Inflammatory macrophage treated with lipopolysaccharide for 1 hour (primary cell): Measurements from ENCODE around the gene RCBTB1.
"Not testable (repeated sequence)": the region's sequence is repeated elsewhere in the genome, so short reads cannot be mapped to it uniquely, and the experiment has no call there.

Source experiments
- DNase-seq, 2 donors: peaks; one replicate each; pipeline ENCODE4 v3.0.0-alpha.2; 2020 to 2022

Gene RCBTB1

GRCh38 chr13:49502954-49503353 lies 82.4 kb downstream of the RCBTB1 start:
- DNase-seq: no peak

GRCh38 chr13:49499889-49500660 lies 85.3 kb downstream of the RCBTB1 start:
- no peak for DNase-seq

GRCh38 chr13:49498206-49498605 lies 87.2 kb downstream of the RCBTB1 start:
- no peak for DNase-seq

- DNase-seq: no peak
Measured at GRCh38 chr13:49497272-49497671, 88.1 kb downstream of the RCBTB1 start.

- DNase-seq: not testable (repeated sequence)
Measured at GRCh38 chr13:49496837-49497236, 88.5 kb downstream of the RCBTB1 start.

- DNase-seq: peak; percentile 81 to 88
Measured at GRCh38 chr13:49495783-49496762, 89.3 kb downstream of the RCBTB1 start, which contains the start of gene PHF11. Gene PHF11, plus strand, starts transcription at chr13:49495953. Its CDS starts 49 bp downstream, at chr13:49496002.

GRCh38 chr13:49494645-49495044 lies 90.7 kb downstream of the RCBTB1 start:
- peak in 1 of 2 donors; percentile 20 for DNase-seq

- DNase-seq: no peak
Measured at GRCh38 chr13:49488563-49488962, 96.8 kb downstream of the RCBTB1 start.
